Measurements from ENCODE around the gene HAPLN1.

HAPLN1 gene

GRCh38 chr5:83708170-83708569 lies 12.5 kb downstream of the HAPLN1 start:
- H3K4me3 ChIP-seq (ENCODE audit: low read length), result no peak overlapping the region
- TF ChIP-seq CTCF (IDR thresholded peaks at IDR 0.05; ENCODE audit: low read depth, low read length, poor library complexity, severe bottlenecking) (no peak), EZH2phosphoT487 (IDR thresholded peaks at IDR 0.05; ENCODE audit: borderline replicate concordance, low read length) (no peak)
- H4K20me1 ChIP-seq (ENCODE audit: control insufficient read depth, insufficient read depth, low read depth, low read length), result no peaks in the 10 kb centered on the region
- no peak overlapping the region for H3K4me2 ChIP-seq (ENCODE audit: low read length)
- no peaks in the 10 kb centered on the region for H3K4me1 ChIP-seq (ENCODE audit: control insufficient read depth, low read length)
- H3K36me3 ChIP-seq (ENCODE audit: control insufficient read depth, low read length), result no peaks in the 10 kb centered on the region
- H3K27me3 ChIP-seq (ENCODE audit: control insufficient read depth, low read length), result no peaks in the 10 kb centered on the region; the same call in 1 of the 2 replicates
- H3F3A ChIP-seq (ENCODE audit: control insufficient read depth, insufficient read depth), result no peaks in the 10 kb centered on the region
- no peak overlapping the region for H3K27ac ChIP-seq (ENCODE audit: low read depth, low read length)
- no peaks in the 10 kb centered on the region for H3K9me2 ChIP-seq (replicated peaks; ENCODE audit: control insufficient read depth, low read length)
- H3K9me3 ChIP-seq (ENCODE audit: control insufficient read depth, insufficient read depth, low read length), result no peaks in the 10 kb centered on the region
- H3K79me2 ChIP-seq (ENCODE audit: control insufficient read depth, low read length), result no peaks in the 10 kb centered on the region

- Histone ChIP-seq H3K4me1 (ENCODE audit: control insufficient read depth, low read length) (no peaks in the 10 kb centered on the region), H3K4me2 (ENCODE audit: low read length) (no peak overlapping the region)
- no peak for TF ChIP-seq CTCF (IDR thresholded peaks at IDR 0.05; ENCODE audit: low read depth, low read length, poor library complexity, severe bottlenecking)
- TF ChIP-seq EZH2phosphoT487 (IDR thresholded peaks at IDR 0.05; ENCODE audit: borderline replicate concordance, low read length), result no peak
Observed at GRCh38 chr5:83703059-83703458, 17.6 kb downstream of the HAPLN1 start.

GRCh38 chr5:83701886-83702285 lies 18.8 kb downstream of the HAPLN1 start:
- no peaks in the 10 kb centered on the region for H3K9me2 ChIP-seq (replicated peaks; ENCODE audit: control insufficient read depth, low read length)
- TF ChIP-seq EZH2phosphoT487 (IDR thresholded peaks at IDR 0.05; ENCODE audit: borderline replicate concordance, low read length), result no peak
- TF ChIP-seq CTCF (IDR thresholded peaks at IDR 0.05; ENCODE audit: low read depth, low read length, poor library complexity, severe bottlenecking), result no peak
- H3K9me3 ChIP-seq (ENCODE audit: control insufficient read depth, insufficient read depth, low read length), result no peaks in the 10 kb centered on the region
- no peaks in the 10 kb centered on the region for H3F3A ChIP-seq (ENCODE audit: control insufficient read depth, insufficient read depth)
- H3K36me3 ChIP-seq (ENCODE audit: control insufficient read depth, low read length), result no peaks in the 10 kb centered on the region
- no peak overlapping the region for H3K4me2 ChIP-seq (ENCODE audit: low read length)
- no peaks in the 10 kb centered on the region for H3K27me3 ChIP-seq (ENCODE audit: control insufficient read depth, low read length)
- no peaks in the 10 kb centered on the region for H4K20me1 ChIP-seq (ENCODE audit: control insufficient read depth, insufficient read depth, low read depth, low read length)
- no peak overlapping the region for H3K4me3 ChIP-seq (ENCODE audit: low read length)
- no peak overlapping the region for H3K27ac ChIP-seq (ENCODE audit: low read depth, low read length)
- H3K4me1 ChIP-seq (ENCODE audit: control insufficient read depth, low read length), result no peaks in the 10 kb centered on the region
- H3K79me2 ChIP-seq (ENCODE audit: control insufficient read depth, low read length), result no peaks in the 10 kb centered on the region

More at GRCh38 chr5:83703059-83703458, 17.6 kb downstream of the HAPLN1 start:
- no peak overlapping the region for H3K27ac ChIP-seq (ENCODE audit: low read depth, low read length)
- no peaks in the 10 kb centered on the region for H3F3A ChIP-seq (ENCODE audit: control insufficient read depth, insufficient read depth)
- no peaks in the 10 kb centered on the region for H3K36me3 ChIP-seq (ENCODE audit: control insufficient read depth, low read length)
- no peaks in the 10 kb centered on the region for H3K9me3 ChIP-seq (ENCODE audit: control insufficient read depth, insufficient read depth, low read length)
- H3K27me3 ChIP-seq (ENCODE audit: control insufficient read depth, low read length), result no peaks in the 10 kb centered on the region
- H3K9me2 ChIP-seq (replicated peaks; ENCODE audit: control insufficient read depth, low read length), result no peaks in the 10 kb centered on the region
- no peak overlapping the region for H3K4me3 ChIP-seq (ENCODE audit: low read length)
- H4K20me1 ChIP-seq (ENCODE audit: control insufficient read depth, insufficient read depth, low read depth, low read length), result no peaks in the 10 kb centered on the region
- H3K79me2 ChIP-seq (ENCODE audit: control insufficient read depth, low read length), result no peaks in the 10 kb centered on the region

GRCh38 chr5:83689881-83690280 lies 30.8 kb downstream of the HAPLN1 start:
- TF ChIP-seq EZH2phosphoT487 (IDR thresholded peaks at IDR 0.05; ENCODE audit: borderline replicate concordance, low read length) (no peak), CTCF (IDR thresholded peaks at IDR 0.05; ENCODE audit: low read depth, low read length, poor library complexity, severe bottlenecking) (no peak)
- Histone ChIP-seq H3K9me2 (replicated peaks; ENCODE audit: control insufficient read depth, low read length) (no peaks in the 10 kb centered on the region), H3F3A (ENCODE audit: control insufficient read depth, insufficient read depth) (no peaks in the 10 kb centered on the region), H3K79me2 (ENCODE audit: control insufficient read depth, low read length) (no peaks in the 10 kb centered on the region), H3K4me2 (ENCODE audit: low read length) (no peak overlapping the region), H3K36me3 (ENCODE audit: control insufficient read depth, low read length) (no peaks in the 10 kb centered on the region), H3K9me3 (ENCODE audit: control insufficient read depth, insufficient read depth, low read length) (no peaks in the 10 kb centered on the region), H3K4me3 (ENCODE audit: low read length) (no peak overlapping the region), H3K27ac (ENCODE audit: low read depth, low read length) (no peak overlapping the region), H3K4me1 (ENCODE audit: control insufficient read depth, low read length) (no peaks in the 10 kb centered on the region), H3K27me3 (ENCODE audit: control insufficient read depth, low read length) (no peaks in the 10 kb centered on the region), H4K20me1 (ENCODE audit: control insufficient read depth, insufficient read depth, low read depth, low read length) (no peaks in the 10 kb centered on the region)
